HCT116 (cell line): Measurements from ENCODE around the gene TMEM109. TPM values are rescaled to one million over a fixed set of nuclear protein-coding genes. Genes with fewer than 3 reads are reported as not detected.

Experiments
- ATAC-seq: fragments of 200-7000 bp; cut with Tn5 transposase; 2 replicates; pipeline ENCODE4 v1.9.1; 2020; ENCODE audit warnings: mild to moderate bottlenecking, moderate library complexity
- BruUV-seq: library from RNA; stranded (reverse); fragments of 400-500 nt; replicated peaks from 2 replicates; lab custom pipeline; 2021; lab: Mats Ljungman, UMichigan
- CTCF ChIA-PET: fragments of 300-600 bp; sonication (Branson Sonifier 250); formaldehyde crosslinking; loops from one replicate; lab custom pipeline; 2021; ENCODE audit warnings: antibody characterized with exemption; lab: Charles Lee
- POLR2A ChIA-PET: fragments of 300-600, 350-600 bp; sonication (Branson Sonifier 250); formaldehyde crosslinking; loops from one replicate; lab custom pipeline; 2021; ENCODE audit warnings: antibody characterized with exemption; lab: Charles Lee
- RAD21 ChIA-PET, 2 experiments: fragments of 300-600 bp; sonication (Branson Sonifier 250); formaldehyde crosslinking; loops; one replicate each; lab custom pipeline; 2023; ENCODE audit warnings: low total read pairs in 2 of 2; ENCODE audit not compliant: uncharacterized antibody in 2 of 2, unreplicated experiment in 2 of 2, low non-redundant PET in 1 of 2; lab: Charles Lee
- DNase-seq: peaks from one replicate; pipeline ENCODE4 v3.0.0-alpha.2; 2010; ENCODE audit warnings: low read depth, low spot score
- H2AFZ ChIP-seq: fragments of 200-600 bp; shearing (Covaris generic), sonication (generic); 2 replicates; pipeline ENCODE4 v1.6.1; 2017; ENCODE audit warnings: low read depth, mixed run types, mixed read lengths, antibody characterized with exemption, low read length; ENCODE audit not compliant: poor library complexity, severe bottlenecking
- H3K27ac ChIP-seq: 2 replicates; pipeline ENCODE4 v1.5.1; 2012; ENCODE audit warnings: low read depth, low read length
- H3K27me3 ChIP-seq: fragments of 200-600 bp; sonication (generic); 2 replicates; pipeline ENCODE4 v1.6.1; 2016; ENCODE audit warnings: mixed run types, low read length, mixed read lengths; ENCODE audit not compliant: insufficient read depth
- H3K36me3 ChIP-seq, 2 experiments: fragments of 200-500 bp in 1 of 2; fragments of 200-600 bp in 1 of 2; sonication (Bioruptor generic) in 1 of 2; sonication (generic) in 1 of 2; 2 replicates each; pipeline versions ENCODE4 v1.5.1 to v1.6.1; 2014 to 2016; ENCODE audit warnings: low read length in 2 of 2, inconsistent platforms in 1 of 2, mixed read lengths in 1 of 2, mixed run types in 1 of 2; ENCODE audit not compliant: insufficient read depth in 2 of 2, control insufficient read depth in 1 of 2
- H3K4me1 ChIP-seq, 2 experiments: fragments of 200-600 bp in 1 of 2; sonication (generic) in 1 of 2; 2 replicates each; pipeline versions ENCODE4 v1.5.1 to v1.6.1; 2012 to 2017; ENCODE audit warnings: low read length in 2 of 2, inconsistent platforms in 1 of 2, mild to moderate bottlenecking in 1 of 2, mixed read lengths in 1 of 2, mixed run types in 1 of 2, moderate library complexity in 1 of 2; ENCODE audit not compliant: insufficient read depth in 2 of 2, control insufficient read depth in 1 of 2
- H3K4me2 ChIP-seq: fragments of 200-600 bp; sonication (generic); 2 replicates; pipeline ENCODE4 v1.6.1; 2017; ENCODE audit warnings: mixed run types, low read length, mixed read lengths
- H3K4me3 ChIP-seq, 2 experiments: fragments of 200-600 bp in 1 of 2; sonication (generic) in 1 of 2; replicated peaks in 1 of 2; 2 replicates each; pipeline ENCODE4 v1.5.1; 2011 to 2016; ENCODE audit warnings: low read length in 2 of 2, control low read depth in 1 of 2, low read depth in 1 of 2, mild to moderate bottlenecking in 1 of 2, mixed read lengths in 1 of 2, mixed run types in 1 of 2
- H3K79me2 ChIP-seq: fragments of 200-600 bp; sonication (generic); 2 replicates; pipeline ENCODE4 v1.6.1; 2017; ENCODE audit warnings: mild to moderate bottlenecking, mixed run types, low read length, moderate library complexity, mixed read lengths; ENCODE audit not compliant: insufficient read depth
- H3K9ac ChIP-seq: fragments of 200-600 bp; sonication (generic); 2 replicates; pipeline ENCODE4 v1.6.1; 2016; ENCODE audit warnings: low read length, mixed read lengths
- H3K9me2 ChIP-seq: fragments of 200-600 bp; sonication (generic), shearing (Covaris generic); 2 replicates; pipeline ENCODE4 v1.6.1; 2017; ENCODE audit warnings: mixed run types, mild to moderate bottlenecking, moderate library complexity; ENCODE audit not compliant: insufficient read depth
- H3K9me3 ChIP-seq, 2 experiments: fragments of 200-500 bp in 1 of 2; fragments of 200-600 bp in 1 of 2; sonication (Bioruptor generic) in 1 of 2; sonication (generic) in 1 of 2; 2 replicates each; pipeline ENCODE4 v1.6.1; 2014 to 2017; ENCODE audit warnings: low read length in 2 of 2, mixed read lengths in 2 of 2, inconsistent platforms in 1 of 2, low read depth in 1 of 2, mild to moderate bottlenecking in 1 of 2, mixed run types in 1 of 2, moderate library complexity in 1 of 2; ENCODE audit not compliant: control insufficient read depth in 1 of 2, insufficient read depth in 1 of 2
- H4K20me1 ChIP-seq: fragments of 200-600 bp; sonication (generic), shearing (Covaris generic); 2 replicates; pipeline ENCODE4 v1.6.1; 2017; ENCODE audit warnings: mixed run types, mild to moderate bottlenecking, moderate library complexity; ENCODE audit not compliant: insufficient read depth
- CEBPB ChIP-seq: IDR thresholded peaks from 2 replicates; pipeline ENCODE4 v1.6.1; 2012; ENCODE audit warnings: low read depth
- EGR1 ChIP-seq: IDR thresholded peaks from 2 replicates; pipeline ENCODE4 v1.6.1; 2012; ENCODE audit warnings: low read depth
- ELF1 ChIP-seq: IDR thresholded peaks from 2 replicates; pipeline ENCODE4 v1.6.1; 2012; ENCODE audit warnings: low read depth, borderline replicate concordance
- EZH2 ChIP-seq: fragments of 200-600 bp; sonication (generic); IDR thresholded peaks from 2 replicates; pipeline ENCODE4 v1.6.1; 2017; ENCODE audit warnings: antibody characterized with exemption, mixed run types
- FOSL1 ChIP-seq: IDR thresholded peaks from 2 replicates; pipeline ENCODE4 v1.6.1; 2012; ENCODE audit warnings: low read depth
- SIN3A ChIP-seq: IDR thresholded peaks from 2 replicates; pipeline ENCODE4 v1.6.1; 2012; ENCODE audit warnings: low read depth
- TCF7L2 ChIP-seq: IDR thresholded peaks from 2 replicates; pipeline ENCODE4 v1.7.0; 2011; ENCODE audit warnings: borderline replicate concordance, inconsistent platforms; ENCODE audit not compliant: insufficient read depth, insufficient read length; ENCODE audit errors: extremely low read depth
- YY1 ChIP-seq: IDR thresholded peaks from 2 replicates; pipeline ENCODE4 v1.6.1; 2011; ENCODE audit warnings: low read length, low read depth, moderate library complexity, mild to moderate bottlenecking; ENCODE audit not compliant: insufficient replicate concordance; ENCODE audit errors: extremely low read depth
- ZNF274 ChIP-seq: fragments of 200-500 bp; sonication (Bioruptor generic); IDR thresholded peaks from 2 replicates; pipeline ENCODE4 v1.6.1; 2014; ENCODE audit warnings: mild to moderate bottlenecking, low read depth, low read length, inconsistent platforms
- intact Hi-C: fragments of 100-400 bp; cut with micrococcal nuclease; formaldehyde crosslinking; loops from 2 replicates; pipeline ENCODE4 v1.10.0; 2022
- total RNA-seq: library from RNA; stranded (reverse); gene quantifications from one replicate; pipeline ENCODE4 v1.2.1, GENCODE V29; 2021; ENCODE audit not compliant: unreplicated experiment
- TF ChIP-seq, protein P1 (sequence below): IDR thresholded peaks from 2 replicates; pipeline ENCODE4 v1.6.1; 2011; ENCODE audit warnings: mild to moderate bottlenecking, low read length, moderate library complexity; ENCODE audit not compliant: insufficient replicate concordance; ENCODE audit errors: extremely low read depth
- TF ChIP-seq, protein P2 (sequence below): IDR thresholded peaks from 2 replicates; pipeline ENCODE4 v1.6.1; 2012

The TMEM109 gene
- total RNA-seq, 1 experiment from 2014 or later = 44.4 TPM

DNA sequence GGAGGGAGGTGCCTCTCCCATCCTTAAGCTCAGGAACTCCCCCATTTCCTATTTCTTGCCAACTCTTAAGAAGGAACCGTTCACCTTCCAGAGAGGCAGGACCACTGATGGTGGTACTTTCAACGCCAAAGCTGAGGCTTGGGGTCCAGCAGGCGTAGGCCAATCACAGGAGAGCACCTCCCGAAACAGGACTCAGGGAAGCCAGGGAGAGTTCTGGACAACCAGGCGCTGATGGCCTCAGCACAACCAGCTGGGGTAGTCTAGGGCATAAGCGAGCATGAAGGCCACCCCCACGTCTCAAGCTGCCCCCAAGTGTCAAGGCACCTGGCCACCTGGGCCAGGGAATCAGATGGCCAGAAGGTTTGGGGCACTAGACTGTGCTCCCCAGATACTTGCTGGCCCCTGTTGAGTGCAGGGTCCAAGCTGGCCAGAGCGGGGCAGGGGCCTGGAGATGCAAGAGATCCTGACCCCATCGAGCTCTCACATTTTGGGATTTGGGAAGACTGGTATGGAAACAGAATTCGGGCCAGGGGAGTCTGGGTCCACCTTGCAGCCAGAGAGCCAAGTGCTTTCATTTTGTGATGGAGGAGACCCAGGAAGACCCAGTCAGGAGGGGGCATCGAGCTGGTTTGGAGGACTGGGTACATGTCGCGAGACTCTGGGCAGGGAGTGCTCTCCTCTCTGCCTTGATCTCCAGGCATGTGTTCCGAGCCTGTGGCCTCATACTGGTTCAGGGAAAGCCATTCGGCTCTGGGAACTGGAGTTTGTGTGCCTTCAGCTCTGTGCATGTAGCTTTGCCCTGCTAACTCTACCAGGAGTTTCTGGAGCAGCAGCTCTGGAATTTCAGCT lies 58.4 kb downstream of the TMEM109 start:
- Histone ChIP-seq H3K9ac (no peak overlapping the region), H3K27ac (no peak overlapping the region), H4K20me1 (no peaks in the 10 kb centered on the region), H3K79me2 (no peaks in the 10 kb centered on the region), H3K4me2 (no peak overlapping the region), H3K4me1 (no peaks in the 10 kb centered on the region), H3K36me3 (no peaks in the 10 kb centered on the region), H2AFZ (no peak overlapping the region), H3K9me3 (no peaks in the 10 kb centered on the region; a peak in 2 of 4 replicates), H3K27me3 (no peaks in the 10 kb centered on the region), H3K4me3 (no peak overlapping the region), H3K9me2 (no peaks in the 10 kb centered on the region)
- ChIA-PET RAD21 (no interaction called here), POLR2A (no interaction called here), CTCF (no interaction called here)
- TF ChIP-seq TCF7L2 (no peak), FOSL1 (no peak), ELF1 (no peak), EZH2 (no peak), ZNF274 (no peak), SIN3A (no peak), CEBPB (no peak), YY1 (no peak), EGR1 (no peak)
- TF ChIP-seq, protein P1, sequence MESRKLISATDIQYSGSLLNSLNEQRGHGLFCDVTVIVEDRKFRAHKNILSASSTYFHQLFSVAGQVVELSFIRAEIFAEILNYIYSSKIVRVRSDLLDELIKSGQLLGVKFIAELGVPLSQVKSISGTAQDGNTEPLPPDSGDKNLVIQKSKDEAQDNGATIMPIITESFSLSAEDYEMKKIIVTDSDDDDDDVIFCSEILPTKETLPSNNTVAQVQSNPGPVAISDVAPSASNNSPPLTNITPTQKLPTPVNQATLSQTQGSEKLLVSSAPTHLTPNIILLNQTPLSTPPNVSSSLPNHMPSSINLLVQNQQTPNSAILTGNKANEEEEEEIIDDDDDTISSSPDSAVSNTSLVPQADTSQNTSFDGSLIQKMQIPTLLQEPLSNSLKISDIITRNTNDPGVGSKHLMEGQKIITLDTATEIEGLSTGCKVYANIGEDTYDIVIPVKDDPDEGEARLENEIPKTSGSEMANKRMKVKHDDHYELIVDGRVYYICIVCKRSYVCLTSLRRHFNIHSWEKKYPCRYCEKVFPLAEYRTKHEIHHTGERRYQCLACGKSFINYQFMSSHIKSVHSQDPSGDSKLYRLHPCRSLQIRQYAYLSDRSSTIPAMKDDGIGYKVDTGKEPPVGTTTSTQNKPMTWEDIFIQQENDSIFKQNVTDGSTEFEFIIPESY = no peak
- TF ChIP-seq, protein P2, sequence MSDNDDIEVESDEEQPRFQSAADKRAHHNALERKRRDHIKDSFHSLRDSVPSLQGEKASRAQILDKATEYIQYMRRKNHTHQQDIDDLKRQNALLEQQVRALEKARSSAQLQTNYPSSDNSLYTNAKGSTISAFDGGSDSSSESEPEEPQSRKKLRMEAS = no peak
- intact Hi-C loops = no loop called here
- ATAC-seq (no peak), DNase-seq (no peak)
- BruUV-seq = no TSS peak

Other genes with a start within 250 kb of the TMEM109 start
- gene MS4A8, start 214.5 kb upstream of the TMEM109 start, total RNA-seq = 0.17 TPM
- gene MS4A18, start 189.4 kb upstream of the TMEM109 start, total RNA-seq = not detected
- gene MS4A15, start 157.3 kb upstream of the TMEM109 start, total RNA-seq = 1.5 TPM
- gene MS4A10, start 128.8 kb upstream of the TMEM109 start, total RNA-seq = not detected
- gene CCDC86, start 72.0 kb upstream of the TMEM109 start, total RNA-seq = 69.6 TPM
- gene PTGDR2, start 58.2 kb upstream of the TMEM109 start, total RNA-seq = 0.12 TPM
- not detected for gene ZP1, start 46.6 kb upstream of the TMEM109 start, total RNA-seq
- gene PRPF19, start 7.6 kb upstream of the TMEM109 start, total RNA-seq = 156 TPM
- 120 TPM for gene TMEM132A, start 10.3 kb downstream of the TMEM109 start, total RNA-seq
- not detected for gene SLC15A3, start 38.0 kb downstream of the TMEM109 start, total RNA-seq
- gene CD6, start 57.5 kb downstream of the TMEM109 start, total RNA-seq = 1.4 TPM
- 0.22 TPM for gene CD5, start 188.3 kb downstream of the TMEM109 start, total RNA-seq
- 23.1 TPM for gene VPS37C, start 247.3 kb downstream of the TMEM109 start, total RNA-seq